Right atrium auricular region (tissue), 2 donors: ENCODE measurements around the gene RNU6-1. TPM values are rescaled to one million over a fixed set of nuclear protein-coding genes. Genes with fewer than 3 reads are reported as not detected.
A peak's percentile ranks its signal among the peaks of the same experiment; 100 is the strongest.

Experiments
- DNase-seq: peaks from one replicate; pipeline ENCODE4 v3.0.0-alpha.2; 2019; ENCODE audit warnings: low spot score
- H3K27ac ChIP-seq, 2 donors: fragments of 200-600 bp; sonication (generic); 1 replicate in 1 of 2; 2 replicates in 1 of 2; pipeline ENCODE4 v1.5.1; 2016 to 2019
- H3K27me3 ChIP-seq, 2 donors: fragments of 200-600 bp; sonication (generic); one replicate each; pipeline versions ENCODE4 v1.5.1 to v1.6.0; 2017 to 2019
- H3K36me3 ChIP-seq: fragments of 200-600 bp; sonication (generic); one replicate; pipeline ENCODE4 v1.5.1; 2016
- H3K4me1 ChIP-seq, 2 donors: fragments of 200-600 bp; sonication (generic); one replicate each; pipeline versions ENCODE4 v1.5.1 to v1.6.0; 2017 to 2019
- H3K4me3 ChIP-seq, 2 donors: fragments of 200-600 bp; sonication (generic); 1 replicate in 1 of 2; 2 replicates in 1 of 2; pipeline ENCODE4 v1.5.1; 2017 to 2019; ENCODE audit warnings: mild to moderate bottlenecking in 1 of 2, moderate library complexity in 1 of 2
- H3K9me3 ChIP-seq, 2 donors: fragments of 200-600 bp; sonication (generic); one replicate each; pipeline ENCODE4 v1.5.1; 2019
- total RNA-seq, 2 donors: library from RNA; depleted of rRNA; stranded (reverse); fragments of >200 nt; gene quantifications; one replicate each; pipeline ENCODE4 v1.1.0, GENCODE V29; 2016
- TF ChIP-seq, protein P1 (sequence below), 2 donors: fragments of 200-600 bp; sonication (generic); IDR thresholded peaks; one replicate each; pipeline ENCODE4 v1.5.1; 2019; ENCODE audit warnings: antibody characterized with exemption in 2 of 2

The RNU6-1 gene
- total RNA-seq, 2 donors from 2014 or later, result not detected

DNA sequence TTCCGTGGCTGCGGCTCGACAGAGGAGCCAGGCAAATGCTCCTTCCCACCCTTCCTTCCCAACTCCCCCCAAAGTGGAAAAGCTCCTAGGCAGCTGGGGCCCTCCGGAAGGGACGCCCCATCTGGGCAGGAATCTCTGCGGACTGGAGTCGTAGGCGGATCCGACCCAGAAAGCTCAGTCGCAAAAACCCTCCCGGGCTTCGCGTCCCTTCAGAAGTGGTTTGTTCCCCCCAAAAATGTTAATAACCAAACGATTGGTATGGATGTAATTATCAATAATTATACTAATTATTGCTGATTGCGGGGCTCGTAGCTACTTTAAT, 3.8 kb downstream of the RNU6-1 start:
- DNase-seq, result no peak
- Histone ChIP-seq H3K4me1 (peaks cover 0 to 57% of the 10 kb centered on the region in 2 donors), H3K36me3 (no peaks in the 10 kb centered on the region), H3K27ac (no peak overlapping the region), H3K9me3 (no peaks in the 10 kb centered on the region), H3K4me3 (peak overlapping the region; percentile 23 to 48), H3K27me3 (peaks cover 39 to 40% of the 10 kb centered on the region in 2 donors)
- TF ChIP-seq, protein P1, sequence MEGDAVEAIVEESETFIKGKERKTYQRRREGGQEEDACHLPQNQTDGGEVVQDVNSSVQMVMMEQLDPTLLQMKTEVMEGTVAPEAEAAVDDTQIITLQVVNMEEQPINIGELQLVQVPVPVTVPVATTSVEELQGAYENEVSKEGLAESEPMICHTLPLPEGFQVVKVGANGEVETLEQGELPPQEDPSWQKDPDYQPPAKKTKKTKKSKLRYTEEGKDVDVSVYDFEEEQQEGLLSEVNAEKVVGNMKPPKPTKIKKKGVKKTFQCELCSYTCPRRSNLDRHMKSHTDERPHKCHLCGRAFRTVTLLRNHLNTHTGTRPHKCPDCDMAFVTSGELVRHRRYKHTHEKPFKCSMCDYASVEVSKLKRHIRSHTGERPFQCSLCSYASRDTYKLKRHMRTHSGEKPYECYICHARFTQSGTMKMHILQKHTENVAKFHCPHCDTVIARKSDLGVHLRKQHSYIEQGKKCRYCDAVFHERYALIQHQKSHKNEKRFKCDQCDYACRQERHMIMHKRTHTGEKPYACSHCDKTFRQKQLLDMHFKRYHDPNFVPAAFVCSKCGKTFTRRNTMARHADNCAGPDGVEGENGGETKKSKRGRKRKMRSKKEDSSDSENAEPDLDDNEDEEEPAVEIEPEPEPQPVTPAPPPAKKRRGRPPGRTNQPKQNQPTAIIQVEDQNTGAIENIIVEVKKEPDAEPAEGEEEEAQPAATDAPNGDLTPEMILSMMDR (IDR thresholded peaks at IDR 0.05), result no peak

DNA sequence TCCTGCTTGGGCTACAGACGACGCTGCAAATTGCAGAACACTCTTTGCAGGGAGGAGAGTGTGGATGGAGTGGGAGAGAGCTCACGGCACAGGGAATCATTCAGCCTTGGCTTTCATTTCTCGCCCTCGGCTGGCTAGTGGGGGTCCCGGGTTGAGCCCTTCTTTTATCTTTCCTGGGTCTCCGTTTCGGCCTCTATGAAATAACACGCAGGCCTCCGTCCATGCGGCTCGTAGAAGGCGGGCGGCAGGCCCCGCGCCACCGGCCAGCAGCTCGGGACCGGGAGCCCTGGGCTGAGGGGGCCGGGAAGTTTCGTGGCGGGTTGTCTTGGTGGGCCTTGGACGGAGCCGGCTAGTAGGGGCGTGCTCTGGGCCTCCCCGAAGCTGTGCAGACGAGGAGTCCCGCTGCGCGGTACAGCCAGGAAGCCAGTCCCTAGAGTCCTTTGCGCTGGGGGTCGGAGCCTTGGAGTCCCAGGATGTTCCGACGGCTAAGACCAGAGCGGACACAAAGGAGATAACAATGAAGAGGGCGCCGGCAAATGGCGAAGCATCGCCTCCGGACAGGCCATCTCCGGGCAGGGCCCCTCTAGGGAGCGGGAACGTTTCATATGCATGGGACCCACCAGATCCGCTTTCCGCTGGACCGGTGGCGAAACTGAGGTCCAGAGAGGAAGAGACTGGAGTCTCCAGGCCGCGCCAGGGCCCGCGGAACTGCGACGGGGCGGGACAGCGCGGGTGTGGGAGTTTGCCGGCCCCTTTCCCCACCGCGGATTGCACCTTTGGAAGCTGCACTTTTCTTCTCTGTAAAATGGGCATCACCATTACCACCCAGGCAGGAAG, 4.3 kb downstream of the RNU6-1 start:
- TF ChIP-seq, protein P1 (IDR thresholded peaks at IDR 0.05), result no peak
- H3K27me3 ChIP-seq, result peaks cover 45 to 46% of the 10 kb centered on the region in 2 donors
- H3K4me1 ChIP-seq, result peaks cover 0 to 56% of the 10 kb centered on the region in 2 donors
- no peak overlapping the region for H3K27ac ChIP-seq
- H3K36me3 ChIP-seq, result no peaks in the 10 kb centered on the region
- H3K4me3 ChIP-seq, result peak overlapping the region; percentile 23 to 48
- DNase-seq, result no peak
- H3K9me3 ChIP-seq, result no peaks in the 10 kb centered on the region

DNA sequence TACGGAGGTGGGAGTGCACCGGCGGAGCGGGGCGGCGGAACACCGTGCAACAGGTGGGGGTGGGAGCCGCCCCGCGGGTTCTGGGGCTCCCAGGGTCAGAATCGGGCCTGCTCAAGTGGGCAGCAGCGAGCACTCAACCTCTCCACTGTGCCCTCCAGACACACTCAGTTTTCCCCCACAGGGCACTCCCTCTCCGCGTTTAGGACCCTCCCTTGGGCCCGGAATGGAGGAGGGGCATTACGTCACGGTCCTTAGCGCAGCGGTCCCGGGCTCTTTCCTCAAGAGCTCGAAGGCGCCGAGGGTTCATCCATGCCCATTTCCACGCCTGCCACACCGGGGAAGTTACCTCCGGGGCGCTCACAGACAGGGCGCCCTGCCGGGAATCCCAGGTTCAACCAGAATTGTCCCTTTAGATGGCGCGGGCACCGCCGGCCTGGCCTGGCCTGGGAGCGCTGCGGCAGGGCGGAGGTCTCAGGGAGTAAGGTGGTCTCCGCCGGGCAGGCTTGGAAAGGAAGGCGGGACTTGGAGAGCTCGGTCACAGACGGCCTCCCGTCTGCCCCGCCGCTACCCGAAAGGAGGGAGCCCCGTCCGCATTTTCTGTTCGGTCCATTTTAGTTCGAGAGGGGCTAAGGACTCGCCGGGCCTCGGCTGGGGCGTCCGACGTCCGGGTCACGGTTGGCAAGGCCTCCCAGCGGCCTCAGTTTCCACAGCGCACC, 5.1 kb downstream of the RNU6-1 start:
- H3K4me3 ChIP-seq, result peak overlapping the region; percentile 21 to 48
- peaks cover 0 to 59% of the 10 kb centered on the region in 2 donors for H3K4me1 ChIP-seq
- H3K27ac ChIP-seq, result no peak overlapping the region
- TF ChIP-seq, protein P1 (IDR thresholded peaks at IDR 0.05), result no peak
- no peaks in the 10 kb centered on the region for H3K36me3 ChIP-seq
- no peaks in the 10 kb centered on the region for H3K9me3 ChIP-seq
- peaks cover 52 to 54% of the 10 kb centered on the region in 2 donors for H3K27me3 ChIP-seq
- DNase-seq, result no peak

DNA sequence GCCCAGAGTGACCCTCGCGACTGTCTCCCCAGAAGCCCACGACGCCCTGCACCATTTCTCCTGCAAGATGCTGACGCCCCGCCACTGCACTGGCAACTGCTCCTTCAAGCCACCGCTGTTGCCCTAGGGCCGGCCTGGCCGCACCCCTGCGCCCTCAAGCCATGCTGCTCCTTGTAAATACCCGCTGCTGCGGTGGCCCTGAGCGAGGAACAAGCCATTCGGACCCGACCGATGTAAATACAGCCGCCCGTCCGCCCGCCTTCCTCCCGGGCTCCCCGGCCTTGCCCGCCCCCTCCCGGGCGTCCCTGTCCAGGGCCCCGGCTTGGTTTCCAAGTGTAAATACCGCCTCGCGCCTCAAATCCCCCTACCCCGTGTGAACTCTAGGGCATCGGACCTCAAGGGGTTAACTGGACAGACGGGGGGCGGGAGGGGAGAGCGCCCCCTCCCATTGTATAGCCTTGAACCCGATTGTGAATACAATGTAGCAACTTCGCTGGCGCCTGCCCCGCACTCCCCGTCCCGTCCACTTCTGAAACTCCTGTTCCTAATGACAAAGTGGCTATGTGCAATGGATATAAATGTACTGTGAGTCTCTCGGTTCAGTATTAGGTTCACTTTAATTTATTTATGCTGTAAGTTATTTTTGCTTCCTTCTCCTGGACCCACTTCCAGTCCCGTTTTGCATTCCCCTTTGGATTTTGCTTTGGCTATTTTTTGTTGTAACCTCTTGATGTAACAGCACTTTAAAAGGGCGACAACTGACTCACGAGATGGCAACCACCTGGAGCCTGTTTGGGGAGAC, 5.9 kb downstream of the RNU6-1 start:
- TF ChIP-seq, protein P1 (IDR thresholded peaks at IDR 0.05), result peak in 1 of 2 donors; percentile 67
- H3K27me3 ChIP-seq, result peaks cover 61 to 62% of the 10 kb centered on the region in 2 donors
- DNase-seq, result peak; percentile 66
- peak overlapping the region; percentile 21 to 48 for H3K4me3 ChIP-seq
- H3K9me3 ChIP-seq, result no peaks in the 10 kb centered on the region
- H3K4me1 ChIP-seq, result peaks cover 0 to 62% of the 10 kb centered on the region in 2 donors
- H3K36me3 ChIP-seq, result no peaks in the 10 kb centered on the region
- H3K27ac ChIP-seq, result no peak overlapping the region

DNA sequence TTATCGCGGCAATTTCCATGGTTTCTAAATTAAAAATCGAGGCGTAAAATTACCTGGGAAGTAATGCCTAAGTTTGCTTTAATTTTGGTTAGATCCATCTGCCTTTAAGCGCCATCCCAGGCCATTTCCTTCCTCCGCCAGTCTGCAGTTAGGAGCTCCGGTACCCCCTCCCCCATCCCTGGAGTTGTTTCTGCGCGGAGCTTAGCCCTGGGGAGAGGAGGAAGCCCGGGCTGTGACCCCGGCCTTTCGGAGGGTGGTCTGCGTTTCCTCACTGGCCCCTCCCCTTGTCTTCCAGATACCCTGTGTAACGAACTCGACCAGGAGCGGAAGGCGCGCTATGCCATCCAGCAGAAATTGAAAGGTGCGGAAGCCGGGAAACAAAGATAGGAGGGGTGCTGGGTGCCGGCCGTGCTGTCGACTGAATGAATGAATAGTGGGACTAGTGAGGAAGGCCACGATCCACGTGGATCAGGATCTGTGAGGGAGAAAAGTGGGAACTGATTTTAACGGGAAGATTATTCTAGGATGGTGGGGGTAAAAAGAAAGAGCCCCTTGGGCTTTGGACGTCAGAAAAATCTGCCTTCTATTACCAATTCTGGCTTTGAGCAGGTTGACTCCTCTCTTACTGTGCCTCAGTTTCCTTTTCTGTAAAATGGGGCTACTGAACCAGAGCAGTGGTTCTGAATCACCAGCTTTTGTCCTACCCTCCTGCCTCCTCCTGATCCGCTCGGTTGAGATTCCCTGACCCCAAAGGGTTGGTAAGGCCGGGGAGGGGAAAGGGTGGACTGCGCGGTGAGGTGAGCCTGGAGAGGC, 6.7 kb downstream of the RNU6-1 start:
- Histone ChIP-seq H3K27me3 (peaks cover 67 to 70% of the 10 kb centered on the region in 2 donors), H3K4me3 (peak overlapping the region in 1 of 2 donors; percentile 48)

More for the DNA sequence above, 6.7 kb downstream of the RNU6-1 start:
- TF ChIP-seq, protein P1 (IDR thresholded peaks at IDR 0.05), result no peak
- Histone ChIP-seq H3K4me1 (peaks cover 0 to 62% of the 10 kb centered on the region in 2 donors), H3K9me3 (no peaks in the 10 kb centered on the region), H3K27ac (no peak overlapping the region), H3K36me3 (no peaks in the 10 kb centered on the region)
- DNase-seq, result no peak
